OCI-M2 (cell line): Measurements from ENCODE around the gene NAB1.

Experiments used
- DNase-seq: peaks from one replicate; lab custom pipeline; 2025; ENCODE audit not compliant: unreplicated experiment; lab: John Stamatoyannopoulos, UW

Gene NAB1

GRCh38 chr2:190637281-190637734, 11.6 kb upstream of the NAB1 start:
- DNase-seq, result no peak

- DNase-seq, result no peak
Observed at GRCh38 chr2:190637903-190638618, 10.8 kb upstream of the NAB1 start.

GRCh38 chr2:190640117-190640516, 8.8 kb upstream of the NAB1 start:
- DNase-seq, result no peak

- no peak for DNase-seq
Observed at GRCh38 chr2:190641469-190641868, 7.4 kb upstream of the NAB1 start.

- no peak for DNase-seq
Observed at GRCh38 chr2:190646780-190647522, 1.9 kb upstream of the NAB1 start.

GRCh38 chr2:190648289-190649034, 421 bp upstream of the NAB1 start:
- DNase-seq, result no peak

- no peak for DNase-seq
Observed at GRCh38 chr2:190649798-190650390, 1.0 kb downstream of the NAB1 start.

GRCh38 chr2:190651413-190651812, 2.5 kb downstream of the NAB1 start:
- DNase-seq, result no peak

GRCh38 chr2:190653231-190653630, 4.3 kb downstream of the NAB1 start:
- no peak for DNase-seq

GRCh38 chr2:190653931-190654330, 5.0 kb downstream of the NAB1 start:
- no peak for DNase-seq

- no peak for DNase-seq
Observed at GRCh38 chr2:190655113-190655512, 6.2 kb downstream of the NAB1 start.

- DNase-seq, result no peak
Observed at GRCh38 chr2:190655570-190655969, 6.7 kb downstream of the NAB1 start.

- DNase-seq, result no peak
Observed at GRCh38 chr2:190656301-190656700, 7.4 kb downstream of the NAB1 start.

- DNase-seq, result no peak
Observed at GRCh38 chr2:190657474-190658255, 8.8 kb downstream of the NAB1 start.

- DNase-seq, result no peak
Observed at GRCh38 chr2:190659553-190659952, 10.7 kb downstream of the NAB1 start.

GRCh38 chr2:190662754-190663153, 13.9 kb downstream of the NAB1 start:
- no peak for DNase-seq

- no peak for DNase-seq
Observed at GRCh38 chr2:190663348-190663747, 14.5 kb downstream of the NAB1 start.

- DNase-seq, result no peak
Observed at GRCh38 chr2:190663839-190664238, 15.0 kb downstream of the NAB1 start.

GRCh38 chr2:190664240-190664639, 15.4 kb downstream of the NAB1 start:
- no peak for DNase-seq

GRCh38 chr2:190666895-190667294, 18.0 kb downstream of the NAB1 start:
- DNase-seq, result no peak

GRCh38 chr2:190668892-190669291, 20.0 kb downstream of the NAB1 start:
- DNase-seq, result no peak
